Thoracic aorta (tissue), 2 donors: ENCODE measurements around the gene GRK7. TPM values are rescaled to one million over a fixed set of nuclear protein-coding genes. Genes with fewer than 3 reads are reported as not detected.

Source experiments
- ATAC-seq: fragments of 150-250 bp; one replicate; pipeline ENCODE4 v1.8.0; 2017; ENCODE audit warnings: low read depth; ENCODE audit not compliant: insufficient number of reproducible peaks, low FRiP score
- DNase-seq: peaks from one replicate; pipeline ENCODE4 v3.0.0-alpha.2; 2020; ENCODE audit warnings: low spot score
- H3K27ac ChIP-seq, 2 donors: fragments of 200-600 bp; sonication (generic); 1 replicate in 1 of 2; 2 replicates in 1 of 2; pipeline ENCODE4 v1.5.1; 2016; ENCODE audit warnings: mild to moderate bottlenecking in 2 of 2, moderate library complexity in 2 of 2
- H3K27me3 ChIP-seq: fragments of 200-600 bp; sonication (generic); replicated peaks from 2 replicates; pipeline ENCODE4 v1.6.0; 2016; ENCODE audit warnings: mild to moderate bottlenecking; ENCODE audit not compliant: insufficient read depth
- H3K36me3 ChIP-seq: fragments of 200-600 bp; sonication (generic); one replicate; pipeline ENCODE4 v1.5.1; 2016
- H3K4me1 ChIP-seq, 2 donors: fragments of 200-600 bp; sonication (generic); 1 replicate in 1 of 2; 2 replicates in 1 of 2; pipeline versions ENCODE4 v1.5.1 to v1.6.0; 2016; ENCODE audit warnings: low read depth in 2 of 2, mild to moderate bottlenecking in 1 of 2; ENCODE audit not compliant: control insufficient read depth in 1 of 2
- H3K4me3 ChIP-seq: fragments of 200-600 bp; sonication (generic); 2 replicates; pipeline ENCODE4 v1.5.1; 2016; ENCODE audit warnings: mild to moderate bottlenecking
- H3K9me3 ChIP-seq: fragments of 200-600 bp; sonication (generic); 2 replicates; pipeline ENCODE4 v1.5.1; 2016
- CTCF ChIP-seq: fragments of 200-600 bp; sonication (generic); IDR thresholded peaks from one replicate; pipeline ENCODE4 v1.5.1; 2019; ENCODE audit warnings: antibody characterized with exemption
- total RNA-seq, 2 donors: library from RNA; depleted of rRNA; stranded (reverse); fragments of >200 nt; gene quantifications; one replicate each; pipeline versions ENCODE4 v1.1.0 to v1.2.3, GENCODE V29; 2016

Gene GRK7
- total RNA-seq, 2 donors from 2014 or later, result not detected

DNA sequence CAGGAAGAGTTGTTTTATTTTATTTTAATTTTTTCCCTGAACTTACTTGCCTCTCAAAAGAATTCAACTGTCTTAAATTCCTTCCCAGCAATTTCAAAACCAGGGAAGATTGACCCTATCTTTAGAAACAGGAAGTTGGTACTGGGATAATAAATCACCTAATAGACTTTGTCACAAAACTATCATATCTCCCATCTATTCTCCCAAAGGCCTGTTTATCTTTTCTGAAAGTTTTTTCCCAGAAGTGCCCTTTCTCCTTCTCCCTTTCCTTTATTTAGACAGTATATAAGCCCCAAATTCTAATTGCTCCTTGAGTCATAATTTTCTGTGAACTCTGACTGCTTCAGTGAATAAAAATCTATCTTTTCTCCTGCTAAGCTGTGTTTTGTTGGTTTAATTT lies 28.0 kb upstream of the GRK7 start:
- H3K4me3 ChIP-seq, result no peak overlapping the region
- H3K4me1 ChIP-seq, result peaks cover 9 to 12% of the 10 kb centered on the region in 2 donors
- no peaks in the 10 kb centered on the region for H3K36me3 ChIP-seq
- H3K9me3 ChIP-seq, result no peaks in the 10 kb centered on the region
- H3K27me3 ChIP-seq, result no peaks in the 10 kb centered on the region
- H3K27ac ChIP-seq, result no peak overlapping the region
- DNase-seq, result no peak
- no peak for TF ChIP-seq CTCF
- no peak for ATAC-seq

GRCh38 chr3:141735770-141736465 lies 27.3 kb upstream of the GRK7 start:
- no peak for TF ChIP-seq CTCF
- Histone ChIP-seq H3K36me3 (no peaks in the 10 kb centered on the region), H3K27me3 (no peaks in the 10 kb centered on the region), H3K4me3 (no peak overlapping the region), H3K4me1 (peaks cover 16 to 20% of the 10 kb centered on the region in 2 donors), H3K27ac (no peak overlapping the region), H3K9me3 (no peaks in the 10 kb centered on the region)
- DNase-seq, result no peak
- no peak for ATAC-seq

GRCh38 chr3:141737093-141737492 lies 26.1 kb upstream of the GRK7 start:
- DNase-seq (no peak), ATAC-seq (no peak)
- Histone ChIP-seq H3K9me3 (no peaks in the 10 kb centered on the region), H3K4me3 (no peak overlapping the region), H3K36me3 (no peaks in the 10 kb centered on the region), H3K27me3 (no peaks in the 10 kb centered on the region), H3K4me1 (peaks cover 24 to 31% of the 10 kb centered on the region in 2 donors), H3K27ac (no peak overlapping the region)
- no peak for TF ChIP-seq CTCF

- Histone ChIP-seq H3K36me3 (no peaks in the 10 kb centered on the region), H3K4me1 (peaks cover 27 to 34% of the 10 kb centered on the region in 2 donors), H3K9me3 (no peaks in the 10 kb centered on the region), H3K4me3 (peak overlapping the region; percentile 82), H3K27me3 (no peaks in the 10 kb centered on the region), H3K27ac (peak overlapping the region; percentile 85 to 94)
- ATAC-seq, result no peak
- no peak for DNase-seq
- TF ChIP-seq CTCF, result no peak
These were observed 25.6 kb upstream of the GRK7 start for GRCh38 chr3:141737678-141738021.

DNA sequence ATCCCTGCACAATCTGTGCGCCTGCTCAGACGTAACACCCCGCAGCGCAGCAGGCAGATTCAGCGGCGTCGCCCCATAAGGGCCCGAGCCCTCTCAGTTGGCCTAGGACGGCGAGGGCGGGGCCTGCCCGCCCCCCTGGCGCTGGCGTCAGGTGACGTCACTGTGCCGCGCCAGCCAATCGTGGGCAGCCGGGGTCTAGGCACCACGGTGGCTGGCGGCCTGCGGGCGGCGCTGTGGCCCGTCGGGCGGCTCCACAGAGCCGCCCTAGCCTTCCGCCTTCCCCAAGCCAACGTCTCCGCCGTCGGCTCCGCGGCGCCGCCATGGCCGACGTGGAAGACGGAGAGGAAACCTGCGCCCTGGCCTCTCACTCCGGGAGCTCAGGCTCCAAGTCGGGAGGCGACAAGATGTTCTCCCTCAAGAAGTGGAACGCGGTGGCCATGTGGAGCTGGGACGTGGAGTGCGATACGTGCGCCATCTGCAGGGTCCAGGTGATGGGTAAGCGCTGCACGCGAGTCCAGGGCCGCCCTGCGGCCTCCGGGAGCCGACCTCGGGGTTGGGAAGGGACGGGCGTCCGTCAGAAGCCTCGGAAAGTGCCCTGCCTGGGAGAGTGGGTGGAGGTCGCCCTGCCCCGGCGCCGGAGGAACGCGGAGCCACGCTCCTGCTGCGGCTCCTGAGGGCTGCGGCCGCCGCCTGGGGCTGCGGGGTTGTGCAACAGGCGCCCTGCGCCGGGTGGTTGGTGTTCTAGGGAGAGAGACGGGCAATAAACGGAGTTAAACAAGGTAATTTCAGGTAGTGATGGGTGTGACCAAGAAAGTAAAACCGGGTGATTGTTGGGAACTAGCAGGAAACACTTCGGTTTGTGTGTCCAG lies 25.0 kb upstream of the GRK7 start, which contains the start of gene RNF7:
Gene RNF7 (plus strand): TSS at position 277 of the 869 bp plus-strand sequence. CDS start 44 bp downstream, at position 321.
- DNase-seq (peak; percentile 62), ATAC-seq (peak; percentile 82)
- Histone ChIP-seq H3K36me3 (no peaks in the 10 kb centered on the region), H3K9me3 (no peaks in the 10 kb centered on the region), H3K4me3 (peak within 1 kb of the TSS; percentile 82), H3K27me3 (no peaks in the 10 kb centered on the region), H3K4me1 (peaks cover 33 to 37% of the 10 kb centered on the region in 2 donors), H3K27ac (peak within 1 kb of the TSS; percentile 94)
- TF ChIP-seq CTCF, result peak; percentile 76
